Neutrophil (primary cell): ENCODE results near the gene GYS1.

Experiments used
- H3K27ac ChIP-seq: fragments of 200-600 bp; sonication (generic); 2 replicates; pipeline ENCODE4 v1.5.1; 2016; ENCODE audit warnings: mild to moderate bottlenecking, moderate library complexity
- H3K27me3 ChIP-seq: fragments of 200-600 bp; sonication (generic); 2 replicates; pipeline ENCODE4 v1.6.0; 2016; ENCODE audit warnings: mild to moderate bottlenecking
- H3K36me3 ChIP-seq: fragments of 200-600 bp; sonication (generic); 2 replicates; pipeline ENCODE4 v1.5.1; 2017
- H3K4me1 ChIP-seq, 2 experiments: fragments of 200-600 bp in 1 of 2; sonication (generic) in 1 of 2; 1 replicate in 1 of 2; 2 replicates in 1 of 2; pipeline versions ENCODE4 v1.5.1 to v1.6.1; 2013 to 2016; ENCODE audit warnings: low read depth in 1 of 2, low read length in 1 of 2, mild to moderate bottlenecking in 1 of 2, moderate library complexity in 1 of 2; ENCODE audit not compliant: control insufficient read depth in 1 of 2, insufficient read depth in 1 of 2
- H3K4me3 ChIP-seq, 2 experiments: fragments of 200-600 bp in 1 of 2; sonication (generic) in 1 of 2; 1 replicate in 1 of 2; 2 replicates in 1 of 2; pipeline ENCODE4 v1.5.1; 2013 to 2016; ENCODE audit warnings: low read depth in 1 of 2, low read length in 1 of 2, mild to moderate bottlenecking in 1 of 2, moderate library complexity in 1 of 2
- H3K9me3 ChIP-seq: fragments of 200-600 bp; sonication (generic); 2 replicates; pipeline ENCODE4 v1.5.1; 2016
- CTCF ChIP-seq: fragments of 200-600 bp; sonication (generic); IDR thresholded peaks from 2 replicates; pipeline ENCODE4 v1.5.1; 2016; ENCODE audit warnings: antibody characterized with exemption

Gene GYS1

GRCh38 chr19:48987323-48987722, 5.8 kb downstream of the GYS1 start:
- H3K4me3 ChIP-seq: no peak overlapping the region
- no peaks in the 10 kb centered on the region for H3K9me3 ChIP-seq
- H3K27ac ChIP-seq: no peak overlapping the region
- H3K27me3 ChIP-seq: no peaks in the 10 kb centered on the region
- peaks cover 15 to 18% of the 10 kb centered on the region in 2 experiments for H3K4me1 ChIP-seq
- TF ChIP-seq CTCF: no peak
- peaks cover 82% of the 10 kb centered on the region for H3K36me3 ChIP-seq

GRCh38 chr19:48986211-48986610, 6.9 kb downstream of the GYS1 start:
- TF ChIP-seq CTCF: no peak
- Histone ChIP-seq H3K4me1 (peaks cover 4 to 7% of the 10 kb centered on the region in 2 experiments), H3K4me3 (no peak overlapping the region), H3K27me3 (no peaks in the 10 kb centered on the region), H3K9me3 (no peaks in the 10 kb centered on the region), H3K36me3 (peaks cover 91% of the 10 kb centered on the region), H3K27ac (no peak overlapping the region)

GRCh38 chr19:48985711-48986110, 7.4 kb downstream of the GYS1 start:
- peaks cover 94% of the 10 kb centered on the region for H3K36me3 ChIP-seq

DNA sequence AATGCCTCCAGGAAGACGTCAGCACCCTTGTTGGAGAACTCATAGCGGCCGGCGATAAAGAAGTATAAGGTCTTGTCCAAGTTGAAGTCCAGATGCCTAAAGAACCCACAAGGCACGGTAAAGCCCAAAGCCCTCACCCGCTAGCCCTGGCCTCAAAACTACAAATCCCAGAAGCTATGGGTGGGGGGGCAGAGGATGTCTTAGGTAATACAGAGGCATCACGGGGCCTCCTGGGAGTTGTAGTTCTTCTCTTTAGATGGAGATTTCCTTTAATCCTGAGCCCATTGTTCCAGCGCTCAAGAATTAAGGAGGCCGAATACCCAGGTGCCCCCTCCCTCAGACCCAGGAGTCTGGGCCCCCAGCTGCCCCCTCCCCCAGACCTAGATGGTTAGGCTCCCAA, 10.8 kb downstream of the GYS1 start:
- Histone ChIP-seq H3K27ac (no peak overlapping the region), H3K4me1 (no peaks in the 10 kb centered on the region), H3K9me3 (no peaks in the 10 kb centered on the region), H3K36me3 (peaks cover 95% of the 10 kb centered on the region), H3K4me3 (no peak overlapping the region), H3K27me3 (no peaks in the 10 kb centered on the region)
- no peak for TF ChIP-seq CTCF

More at GRCh38 chr19:48985711-48986110, 7.4 kb downstream of the GYS1 start:
- Histone ChIP-seq H3K27me3 (no peaks in the 10 kb centered on the region), H3K4me1 (peaks cover 0 to 2% of the 10 kb centered on the region in 2 experiments), H3K4me3 (no peak overlapping the region), H3K27ac (no peak overlapping the region), H3K9me3 (no peaks in the 10 kb centered on the region)
- no peak for TF ChIP-seq CTCF

- no peaks in the 10 kb centered on the region for H3K27me3 ChIP-seq
- H3K36me3 ChIP-seq: peaks cover 82% of the 10 kb centered on the region
- H3K4me1 ChIP-seq: peaks cover 0 to 14% of the 10 kb centered on the region in 2 experiments
- H3K4me3 ChIP-seq: no peak overlapping the region
- no peak for TF ChIP-seq CTCF
- H3K27ac ChIP-seq: no peak overlapping the region
- no peaks in the 10 kb centered on the region for H3K9me3 ChIP-seq
These were observed 16.0 kb downstream of the GYS1 start for GRCh38 chr19:48977061-48977460.
